ENCODE measurements around the gene SLC25A21. TPM values are rescaled to one million over a fixed set of nuclear protein-coding genes. Genes with fewer than 3 reads are reported as not detected.

The SLC25A21 gene
- total and polyA plus RNA-seq, 2 of the 13 experiments (the other 11 are each of a cell fraction or from before 2014, with no cell fraction given): 1.9 to 2.9 TPM

DNA sequence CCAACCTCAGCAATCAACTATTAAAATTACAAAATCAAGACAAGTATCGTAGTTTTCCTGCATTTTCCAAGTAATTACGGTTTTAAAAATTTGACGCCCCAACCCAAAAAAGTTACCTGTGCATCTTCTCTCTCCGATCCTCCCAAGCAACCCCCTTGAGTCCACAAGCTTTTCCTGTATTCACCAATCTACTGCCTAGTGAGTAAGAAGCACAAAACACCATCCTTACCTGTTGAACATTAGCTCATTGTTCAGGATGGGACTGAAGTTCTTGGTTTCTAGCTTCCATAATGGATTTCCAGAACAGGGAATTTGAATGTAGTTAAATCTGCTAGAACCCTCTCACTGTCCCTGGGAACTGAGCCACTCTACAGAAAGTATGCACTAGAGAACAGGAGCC is 348.8 kb downstream of the SLC25A21 start (continued):
- TF ChIP-seq, protein P1, sequence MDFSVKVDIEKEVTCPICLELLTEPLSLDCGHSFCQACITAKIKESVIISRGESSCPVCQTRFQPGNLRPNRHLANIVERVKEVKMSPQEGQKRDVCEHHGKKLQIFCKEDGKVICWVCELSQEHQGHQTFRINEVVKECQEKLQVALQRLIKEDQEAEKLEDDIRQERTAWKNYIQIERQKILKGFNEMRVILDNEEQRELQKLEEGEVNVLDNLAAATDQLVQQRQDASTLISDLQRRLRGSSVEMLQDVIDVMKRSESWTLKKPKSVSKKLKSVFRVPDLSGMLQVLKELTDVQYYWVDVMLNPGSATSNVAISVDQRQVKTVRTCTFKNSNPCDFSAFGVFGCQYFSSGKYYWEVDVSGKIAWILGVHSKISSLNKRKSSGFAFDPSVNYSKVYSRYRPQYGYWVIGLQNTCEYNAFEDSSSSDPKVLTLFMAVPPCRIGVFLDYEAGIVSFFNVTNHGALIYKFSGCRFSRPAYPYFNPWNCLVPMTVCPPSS (IDR thresholded peaks at IDR 0.05): no peak
- TF ChIP-seq, protein P2, sequence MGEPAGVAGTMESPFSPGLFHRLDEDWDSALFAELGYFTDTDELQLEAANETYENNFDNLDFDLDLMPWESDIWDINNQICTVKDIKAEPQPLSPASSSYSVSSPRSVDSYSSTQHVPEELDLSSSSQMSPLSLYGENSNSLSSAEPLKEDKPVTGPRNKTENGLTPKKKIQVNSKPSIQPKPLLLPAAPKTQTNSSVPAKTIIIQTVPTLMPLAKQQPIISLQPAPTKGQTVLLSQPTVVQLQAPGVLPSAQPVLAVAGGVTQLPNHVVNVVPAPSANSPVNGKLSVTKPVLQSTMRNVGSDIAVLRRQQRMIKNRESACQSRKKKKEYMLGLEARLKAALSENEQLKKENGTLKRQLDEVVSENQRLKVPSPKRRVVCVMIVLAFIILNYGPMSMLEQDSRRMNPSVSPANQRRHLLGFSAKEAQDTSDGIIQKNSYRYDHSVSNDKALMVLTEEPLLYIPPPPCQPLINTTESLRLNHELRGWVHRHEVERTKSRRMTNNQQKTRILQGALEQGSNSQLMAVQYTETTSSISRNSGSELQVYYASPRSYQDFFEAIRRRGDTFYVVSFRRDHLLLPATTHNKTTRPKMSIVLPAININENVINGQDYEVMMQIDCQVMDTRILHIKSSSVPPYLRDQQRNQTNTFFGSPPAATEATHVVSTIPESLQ (CRISPR knock-in tag; conservative IDR thresholded peaks at IDR 0.05): no peak
- TF ChIP-seq FOXO1 (CRISPR knock-in tag; IDR thresholded peaks at IDR 0.05): no peak

- no peaks in the 10 kb centered on the region for H3K79me2 ChIP-seq (ENCODE audit: insufficient read depth, low read length)
- no peak for DNase-seq (ENCODE audit: low spot score)
- intact Hi-C loops (cut with micrococcal nuclease; ENCODE audit: unreplicated experiment) (no loop called here), in situ Hi-C loops (cut with HindIII; ENCODE audit: extremely low pct_ligation_motif_present, low pct_unique_long_range_greater_than_20kb) (no loop called here)
- no peak for ATAC-seq
- no peak overlapping the region for H3K9ac ChIP-seq (ENCODE audit: insufficient read depth, low read depth, low read length)
- no peaks in the 10 kb centered on the region for H3K9me3 ChIP-seq (ENCODE audit: low read length)
- BruUV-seq (replicated peaks): no TSS peak
- no peaks in the 10 kb centered on the region for H3K36me3 ChIP-seq (replicated peaks in 1 of 2; ENCODE audit: control insufficient read depth in 1 of 2, insufficient read depth in 2 of 2, low read length in 2 of 2)
- CTCF ChIA-PET (ENCODE audit: low intra/inter-chr PET ratio, low total read pairs): no interaction called here
- no peaks in the 10 kb centered on the region for H4K20me1 ChIP-seq (ENCODE audit: insufficient read depth, low read length)
- H3K4me1 ChIP-seq (ENCODE audit: insufficient read depth, low read length): no peaks in the 10 kb centered on the region
- POLR2A ChIA-PET: no interaction called here
- H3K27me3 ChIP-seq (ENCODE audit: control insufficient read depth in 1 of 2, insufficient read depth in 2 of 2, low read length in 2 of 2): no peaks in the 10 kb centered on the region
- H2AFZ ChIP-seq (ENCODE audit: low read length): no peak overlapping the region
- FAIRE-seq: no peak
- no peak overlapping the region for H3K27ac ChIP-seq (ENCODE audit: extremely low read length, insufficient read depth, low read length)
- H3K4me3 ChIP-seq (replicated peaks in 1 of 3; ENCODE audit: insufficient read depth in 1 of 3, low read depth in 2 of 3, low read length in 3 of 3): no peak overlapping the region
- no peak overlapping the region for H3K4me2 ChIP-seq (ENCODE audit: low read depth, low read length)
- TF ChIP-seq PHB2 (IDR thresholded peaks at IDR 0.05; ENCODE audit: partially characterized antibody) (no peak), ELK4 (CRISPR knock-in tag; IDR thresholded peaks at IDR 0.05; ENCODE audit: borderline replicate concordance) (no peak), ZNF543 (CRISPR knock-in tag; IDR thresholded peaks at IDR 0.05) (no peak), TBL1XR1 (IDR thresholded peaks at IDR 0.05; ENCODE audit: borderline replicate concordance, low read length, partially characterized antibody) (no peak), NR2F6 (IDR thresholded peaks at IDR 0.05) (no peak), NR2F6 (CRISPR knock-in tag; IDR thresholded peaks at IDR 0.05) (no peak), SSRP1 (CRISPR knock-in tag; IDR thresholded peaks at IDR 0.05) (no peak), YEATS4 (CRISPR knock-in tag; IDR thresholded peaks at IDR 0.05; ENCODE audit: borderline replicate concordance) (no peak)
- TF ChIP-seq, protein P3, sequence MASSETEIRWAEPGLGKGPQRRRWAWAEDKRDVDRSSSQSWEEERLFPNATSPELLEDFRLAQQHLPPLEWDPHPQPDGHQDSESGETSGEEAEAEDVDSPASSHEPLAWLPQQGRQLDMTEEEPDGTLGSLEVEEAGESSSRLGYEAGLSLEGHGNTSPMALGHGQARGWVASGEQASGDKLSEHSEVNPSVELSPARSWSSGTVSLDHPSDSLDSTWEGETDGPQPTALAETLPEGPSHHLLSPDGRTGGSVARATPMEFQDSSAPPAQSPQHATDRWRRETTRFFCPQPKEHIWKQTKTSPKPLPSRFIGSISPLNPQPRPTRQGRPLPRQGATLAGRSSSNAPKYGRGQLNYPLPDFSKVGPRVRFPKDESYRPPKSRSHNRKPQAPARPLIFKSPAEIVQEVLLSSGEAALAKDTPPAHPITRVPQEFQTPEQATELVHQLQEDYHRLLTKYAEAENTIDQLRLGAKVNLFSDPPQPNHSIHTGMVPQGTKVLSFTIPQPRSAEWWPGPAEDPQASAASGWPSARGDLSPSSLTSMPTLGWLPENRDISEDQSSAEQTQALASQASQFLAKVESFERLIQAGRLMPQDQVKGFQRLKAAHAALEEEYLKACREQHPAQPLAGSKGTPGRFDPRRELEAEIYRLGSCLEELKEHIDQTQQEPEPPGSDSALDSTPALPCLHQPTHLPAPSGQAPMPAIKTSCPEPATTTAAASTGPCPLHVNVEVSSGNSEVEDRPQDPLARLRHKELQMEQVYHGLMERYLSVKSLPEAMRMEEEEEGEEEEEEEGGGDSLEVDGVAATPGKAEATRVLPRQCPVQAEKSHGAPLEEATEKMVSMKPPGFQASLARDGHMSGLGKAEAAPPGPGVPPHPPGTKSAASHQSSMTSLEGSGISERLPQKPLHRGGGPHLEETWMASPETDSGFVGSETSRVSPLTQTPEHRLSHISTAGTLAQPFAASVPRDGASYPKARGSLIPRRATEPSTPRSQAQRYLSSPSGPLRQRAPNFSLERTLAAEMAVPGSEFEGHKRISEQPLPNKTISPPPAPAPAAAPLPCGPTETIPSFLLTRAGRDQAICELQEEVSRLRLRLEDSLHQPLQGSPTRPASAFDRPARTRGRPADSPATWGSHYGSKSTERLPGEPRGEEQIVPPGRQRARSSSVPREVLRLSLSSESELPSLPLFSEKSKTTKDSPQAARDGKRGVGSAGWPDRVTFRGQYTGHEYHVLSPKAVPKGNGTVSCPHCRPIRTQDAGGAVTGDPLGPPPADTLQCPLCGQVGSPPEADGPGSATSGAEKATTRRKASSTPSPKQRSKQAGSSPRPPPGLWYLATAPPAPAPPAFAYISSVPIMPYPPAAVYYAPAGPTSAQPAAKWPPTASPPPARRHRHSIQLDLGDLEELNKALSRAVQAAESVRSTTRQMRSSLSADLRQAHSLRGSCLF (CRISPR knock-in tag; IDR thresholded peaks at IDR 0.05; ENCODE audit: borderline replicate concordance): no peak
- TF ChIP-seq, protein P4, sequence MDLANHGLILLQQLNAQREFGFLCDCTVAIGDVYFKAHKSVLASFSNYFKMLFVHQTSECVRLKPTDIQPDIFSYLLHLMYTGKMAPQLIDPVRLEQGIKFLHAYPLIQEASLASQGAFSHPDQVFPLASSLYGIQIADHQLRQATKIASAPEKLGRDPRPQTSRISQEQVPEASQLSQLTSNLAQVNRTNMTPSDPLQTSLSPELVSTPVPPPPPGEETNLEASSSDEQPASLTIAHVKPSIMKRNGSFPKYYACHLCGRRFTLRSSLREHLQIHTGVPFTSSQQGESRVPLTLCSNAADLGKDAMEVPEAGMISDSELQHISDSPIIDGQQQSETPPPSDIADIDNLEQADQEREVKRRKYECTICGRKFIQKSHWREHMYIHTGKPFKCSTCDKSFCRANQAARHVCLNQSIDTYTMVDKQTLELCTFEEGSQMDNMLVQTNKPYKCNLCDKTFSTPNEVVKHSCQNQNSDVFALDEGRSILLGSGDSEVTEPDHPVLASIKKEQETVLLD (CRISPR knock-in tag; IDR thresholded peaks at IDR 0.05; ENCODE audit: low read depth): no peak
Measured at GRCh38 chr14:36822685-36823084, 349.7 kb downstream of the SLC25A21 start.
